COLO829 (cell line): ENCODE measurements around the gene ZP3.
"Not testable (repeated sequence)": the region's sequence is repeated elsewhere in the genome, so short reads cannot be mapped to it uniquely, and the experiment has no call there.

Source experiments
- DNase-seq: peaks from one replicate; pipeline ENCODE4 v3.0.0; 2012; ENCODE audit warnings: low spot score

Gene ZP3

GRCh38 chr7:76405738-76406137 lies 19.0 kb upstream of the ZP3 start:
- no peak for DNase-seq

GRCh38 chr7:76407718-76408117 lies 17.0 kb upstream of the ZP3 start:
- DNase-seq, result no peak

GRCh38 chr7:76408121-76408560 lies 16.6 kb upstream of the ZP3 start:
- DNase-seq, result no peak

GRCh38 chr7:76409537-76409936 lies 15.2 kb upstream of the ZP3 start, which contains the start of gene SSC4D:
Gene SSC4D, minus strand, starts transcription at chr7:76409697. Its CDS starts 5,258 bp downstream, at chr7:76404439.
- DNase-seq, result no peak

GRCh38 chr7:76411626-76412025 lies 13.1 kb upstream of the ZP3 start:
- no peak for DNase-seq

GRCh38 chr7:76412249-76412648 lies 12.5 kb upstream of the ZP3 start:
- DNase-seq, result no peak

- not testable (repeated sequence) for DNase-seq
Measured at GRCh38 chr7:76417654-76418310, 7.0 kb upstream of the ZP3 start.

DNA sequence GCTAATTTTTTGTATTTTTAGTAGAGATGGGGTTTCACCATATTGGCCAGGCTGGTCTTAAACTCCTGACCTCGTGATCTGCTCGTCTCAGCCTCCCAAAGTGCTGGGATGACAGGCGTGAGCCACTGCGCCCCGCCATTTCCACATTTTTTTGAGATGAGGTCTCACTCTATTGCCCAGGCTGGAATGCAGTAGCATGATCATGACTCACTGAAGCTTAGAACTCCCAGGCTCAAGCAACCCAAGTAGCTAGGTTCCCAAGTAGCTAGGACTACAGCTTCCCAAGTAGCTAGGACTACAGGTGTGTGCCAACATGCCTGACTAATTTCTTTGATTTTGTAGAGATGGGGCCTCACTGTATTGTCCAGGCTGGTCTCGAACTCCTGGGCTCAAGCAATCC lies 3.7 kb upstream of the ZP3 start:
- not testable (repeated sequence) for DNase-seq

GRCh38 chr7:76423666-76424412 lies 911 bp upstream of the ZP3 start:
- no peak for DNase-seq

- DNase-seq, result no peak
Measured at GRCh38 chr7:76425156-76425555, 406 bp downstream of the ZP3 start.

- DNase-seq, result not testable (repeated sequence)
Measured at GRCh38 chr7:76425558-76425957, 808 bp downstream of the ZP3 start.

DNA sequence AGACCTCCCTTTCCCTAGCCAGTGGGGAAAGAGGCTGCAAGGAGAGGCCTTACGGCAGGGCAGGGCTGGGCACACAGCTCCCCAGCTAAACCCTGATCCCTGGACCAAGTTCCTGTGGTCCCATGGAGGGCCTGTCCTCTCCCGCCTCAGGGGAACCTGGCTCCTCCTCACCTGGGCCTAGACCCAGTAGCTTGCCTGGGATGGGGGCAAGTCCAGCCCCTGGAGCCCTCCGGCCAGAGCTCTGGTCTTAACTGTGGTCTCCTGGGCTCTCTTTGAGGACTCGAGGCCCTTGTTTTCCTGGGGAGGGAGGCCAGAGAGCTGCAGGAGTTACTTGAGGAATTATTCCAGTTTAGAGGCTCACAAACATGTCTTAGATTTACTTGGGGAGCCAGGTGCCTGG lies 1.5 kb downstream of the ZP3 start:
- DNase-seq, result no peak

- DNase-seq, result no peak
Measured at GRCh38 chr7:76427635-76428034, 2.9 kb downstream of the ZP3 start.

- DNase-seq, result no peak
Measured at GRCh38 chr7:76428149-76428823, 3.5 kb downstream of the ZP3 start.

DNA sequence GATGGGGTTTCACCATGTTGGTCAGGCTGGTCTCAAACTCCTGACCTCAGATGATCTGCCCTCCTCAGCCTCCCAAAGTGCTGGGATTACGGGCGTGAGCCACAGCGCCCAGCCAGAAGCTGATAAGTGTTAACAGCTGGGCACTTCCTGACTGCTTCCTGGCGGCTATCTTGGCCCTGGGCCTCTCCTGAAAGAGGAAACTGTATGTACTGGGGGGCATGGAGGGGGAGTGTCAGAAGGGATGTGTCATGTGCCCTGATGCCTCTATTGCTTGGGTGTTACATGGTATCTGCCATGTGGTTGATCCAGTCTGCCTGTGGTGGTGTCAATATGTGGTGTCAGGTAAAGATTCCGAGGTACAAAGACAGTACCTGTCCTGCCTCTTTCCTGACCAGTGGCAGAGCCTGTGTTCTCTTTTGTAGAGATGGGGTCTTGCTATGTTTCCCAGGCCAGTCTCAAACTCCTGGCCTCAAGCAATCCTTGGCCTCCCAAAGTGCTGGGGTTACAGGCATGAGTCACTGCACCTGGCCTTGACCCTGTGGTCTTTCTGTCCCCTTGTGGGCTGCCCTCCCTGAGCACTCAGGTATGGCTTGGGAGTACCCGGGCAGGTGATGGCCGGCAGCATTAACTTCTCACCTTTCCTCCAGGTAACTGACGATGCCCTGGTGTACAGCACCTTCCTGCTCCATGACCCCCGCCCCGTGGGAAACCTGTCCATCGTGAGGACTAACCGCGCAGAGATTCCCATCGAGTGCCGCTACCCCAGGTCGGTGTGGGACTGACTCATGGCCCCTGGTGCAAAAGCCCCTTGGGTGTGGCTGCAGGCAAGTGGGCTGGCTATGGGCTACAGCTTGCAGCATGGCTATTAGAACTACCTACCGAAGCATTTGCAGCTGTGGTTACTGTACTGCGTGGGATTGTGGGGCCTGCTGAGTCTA lies 4.4 kb downstream of the ZP3 start:
- DNase-seq, result no peak

DNA sequence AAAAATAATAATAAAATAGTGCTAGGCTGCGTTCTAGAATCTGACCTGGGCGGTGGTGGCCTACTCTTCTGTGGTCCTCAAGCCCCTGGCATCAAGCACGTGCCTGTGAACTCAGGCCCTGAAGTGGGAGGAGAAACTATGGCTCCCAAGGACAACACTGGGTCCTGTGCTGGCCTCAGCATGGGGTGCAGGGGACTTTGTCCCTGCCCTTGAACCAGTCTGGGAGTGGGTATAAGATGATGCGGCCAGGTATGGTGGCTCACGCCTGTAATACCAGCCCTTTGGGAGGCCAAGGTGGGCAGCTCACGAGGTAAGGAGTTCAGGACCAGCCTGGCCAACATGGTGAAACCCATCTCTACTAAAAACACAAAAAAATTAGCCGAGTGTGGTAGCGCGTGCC lies 5.5 kb downstream of the ZP3 start:
- DNase-seq, result no peak

DNA sequence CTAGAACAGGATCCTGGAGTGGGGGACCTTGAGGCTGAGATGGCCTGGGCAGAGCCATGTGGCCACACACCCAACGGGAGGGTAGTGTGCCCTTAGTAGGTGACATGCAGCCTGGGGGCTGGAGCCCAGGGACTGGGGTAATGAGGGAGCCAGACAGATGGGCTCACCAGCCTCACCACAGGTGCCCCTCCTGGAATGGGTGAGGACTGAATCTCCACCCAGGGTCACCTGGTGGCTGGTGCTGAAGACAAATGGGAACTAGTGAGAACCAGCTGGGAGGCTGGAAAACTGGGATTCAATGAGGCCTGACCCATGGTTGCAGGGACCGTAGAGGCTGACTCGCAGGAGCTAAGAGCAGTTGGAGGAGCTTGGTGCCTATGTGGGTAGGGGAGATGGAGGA lies 6.1 kb downstream of the ZP3 start:
- no peak for DNase-seq

DNA sequence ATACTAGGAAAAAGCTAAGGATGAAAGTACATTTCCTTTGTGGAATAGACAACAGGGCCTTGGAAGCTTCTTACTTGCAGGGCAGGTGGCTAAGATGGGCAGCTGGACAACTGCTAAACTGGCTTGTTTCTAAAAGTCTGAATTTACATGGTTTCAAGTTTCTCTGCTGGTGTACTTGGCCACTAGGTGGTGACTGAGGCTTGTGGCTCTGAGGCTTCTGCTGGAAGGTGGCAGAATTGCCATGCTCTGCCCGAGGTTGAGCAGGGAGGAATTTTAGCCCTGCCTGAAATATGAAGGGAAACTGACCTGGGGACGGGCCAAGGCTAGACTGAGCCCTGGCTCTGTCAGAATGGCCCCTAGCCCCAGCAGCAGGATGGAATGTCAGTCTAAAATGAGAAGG lies 13.1 kb downstream of the ZP3 start:
- DNase-seq, result not testable (repeated sequence)

DNA sequence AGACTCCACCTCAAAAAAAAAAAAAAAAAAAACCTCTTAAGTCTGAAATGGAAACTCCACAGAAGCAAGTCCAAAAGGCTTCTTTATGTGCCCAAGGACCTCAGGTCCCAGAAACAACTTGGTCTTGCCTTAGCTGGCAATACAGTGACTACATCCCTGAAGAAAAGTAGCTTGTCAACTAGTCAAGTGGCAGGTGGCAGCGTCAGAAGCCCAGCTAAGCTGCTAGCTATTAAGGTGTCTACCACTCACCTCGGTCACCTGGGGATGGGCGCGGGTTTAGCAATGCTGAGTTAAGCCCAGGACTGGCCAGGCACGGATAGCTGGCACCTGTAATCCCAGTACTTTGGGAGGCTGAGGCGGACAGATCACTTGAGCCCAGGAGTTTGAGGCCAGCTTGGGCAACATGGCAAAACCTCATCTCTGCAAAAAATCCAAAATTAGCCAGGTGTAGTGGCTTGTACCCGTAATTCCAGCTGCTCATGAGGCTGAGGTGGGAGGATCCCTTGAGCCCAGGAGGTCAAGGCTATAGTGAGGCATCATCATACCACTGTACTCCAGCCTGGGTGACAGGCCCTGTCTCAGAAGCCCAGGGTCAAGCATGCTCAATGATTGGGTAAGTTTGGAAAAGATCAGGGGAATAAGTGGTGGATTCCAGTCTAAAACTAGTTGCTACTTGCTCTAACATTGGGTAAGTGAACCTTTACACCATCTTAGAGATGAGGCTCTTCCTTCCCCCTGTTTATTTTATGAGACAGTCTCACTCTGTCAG lies 14.6 kb downstream of the ZP3 start:
- not testable (repeated sequence) for DNase-seq

GRCh38 chr7:76440404-76440803 lies 15.7 kb downstream of the ZP3 start:
- DNase-seq, result not testable (repeated sequence)

- DNase-seq, result not testable (repeated sequence)
Measured at GRCh38 chr7:76441792-76442191, 17.0 kb downstream of the ZP3 start.
